Stomach (tissue), 9 donors: Measurements from ENCODE around the gene CXCL10. TPM values are rescaled to one million over a fixed set of nuclear protein-coding genes. Genes with fewer than 3 reads are reported as not detected.
"Not testable (repeated sequence)": the region's sequence is repeated elsewhere in the genome, so short reads cannot be mapped to it uniquely, and the experiment has no call there.

Source experiments
- DNase-seq, 2 donors: peaks; one replicate each; pipeline versions ENCODE4 v3.0.0 to v3.0.0-alpha.2; 2013 to 2019
- H3K27ac ChIP-seq, 5 donors: fragments of 200-600 bp in 4 of 5; sonication (generic) in 4 of 5; one replicate each; pipeline ENCODE4 v1.5.1; 2013 to 2019; ENCODE audit warnings: mild to moderate bottlenecking in 1 of 5, moderate library complexity in 1 of 5
- H3K27me3 ChIP-seq, 3 donors: fragments of 200-600 bp; sonication (generic); one replicate each; pipeline ENCODE4 v1.5.1; 2017 to 2019; ENCODE audit warnings: mixed run types in 1 of 3
- H3K36me3 ChIP-seq, 4 donors: fragments of 200-600 bp; sonication (generic); 1 replicate in 3 of 4; 2 replicates in 1 of 4; pipeline ENCODE4 v1.5.1; 2016 to 2019
- H3K4me1 ChIP-seq, 4 donors: fragments of 200-600 bp; sonication (generic); one replicate each; pipeline ENCODE4 v1.5.1; 2016 to 2019
- H3K4me3 ChIP-seq, 4 donors: fragments of 200-600 bp; sonication (generic) in 3 of 4; one replicate each; pipeline ENCODE4 v1.5.1; 2016 to 2019; ENCODE audit warnings: mild to moderate bottlenecking in 1 of 4
- H3K9me3 ChIP-seq, 4 donors: fragments of 200-600 bp; sonication (generic); one replicate each; pipeline ENCODE4 v1.5.1; 2016 to 2019
- EP300 ChIP-seq: sonication (generic); formaldehyde crosslinking; IDR thresholded peaks from one replicate; pipeline ENCODE4 v1.6.1; 2017; ENCODE audit warnings: antibody characterized with exemption
- POLR2A ChIP-seq, 4 donors: fragments of 450-650 bp; IDR thresholded peaks; one replicate each; pipeline ENCODE4 v1.6.1; 2016; ENCODE audit warnings: antibody characterized with exemption in 4 of 4, control low read depth in 2 of 4, mild to moderate bottlenecking in 1 of 4, moderate library complexity in 1 of 4
- POLR2AphosphoS5 ChIP-seq, 3 donors: sonication (generic); formaldehyde crosslinking; IDR thresholded peaks; one replicate each; pipeline ENCODE4 v1.6.1; 2016; ENCODE audit warnings: antibody characterized with exemption in 3 of 3
- WGBS, 5 donors: extraction: QIAGEN DNeasy Blood & Tissue Kit in 3 of 5; methylation state at CpG; one replicate each; pipeline versions ENCODE4 v1.1.5 to v1.1.7; 2013 to 2018; 5-methylcytosine and 5-hydroxymethylcytosine counted together
- intact Hi-C: fragments of 100-400 bp; cut with DNase I; formaldehyde crosslinking; loops from one replicate; pipeline ENCODE4 v1.15.1; 2023; ENCODE audit warnings: low total_unique reads
- polyA plus RNA-seq, 3 donors: library from polyadenylated mRNA; stranded (reverse); fragments of 200-250 nt; gene quantifications; one replicate each; pipeline ENCODE4 v1.2.3, GENCODE V29; 2013
- total RNA-seq, 5 donors: library from RNA; depleted of rRNA; stranded (reverse); fragments of >200 nt; gene quantifications; one replicate each; pipeline versions ENCODE4 v1.1.0 to v1.2.3, GENCODE V29; 2014 to 2016
- TF ChIP-seq, protein P1 (sequence below), 7 experiments: fragments of 450-650 bp in 4 of 7; fragments of 200-600 bp in 3 of 7; sonication (generic) in 3 of 7; IDR thresholded peaks; one replicate each; pipeline ENCODE4 v1.5.1; 2016 to 2019; ENCODE audit warnings: antibody characterized with exemption in 7 of 7, control low read depth in 2 of 7, mild to moderate bottlenecking in 1 of 7
- donor health status: healthy with polysubstance abuse.
- donor health status: Bipolar disorder and iron deficiency.
- donor health status: healthy.

The CXCL10 gene
- total and polyA plus RNA-seq, 8 donors = 0.92 to 25.6 (median 2.7) TPM; not detected in 4

DNA sequence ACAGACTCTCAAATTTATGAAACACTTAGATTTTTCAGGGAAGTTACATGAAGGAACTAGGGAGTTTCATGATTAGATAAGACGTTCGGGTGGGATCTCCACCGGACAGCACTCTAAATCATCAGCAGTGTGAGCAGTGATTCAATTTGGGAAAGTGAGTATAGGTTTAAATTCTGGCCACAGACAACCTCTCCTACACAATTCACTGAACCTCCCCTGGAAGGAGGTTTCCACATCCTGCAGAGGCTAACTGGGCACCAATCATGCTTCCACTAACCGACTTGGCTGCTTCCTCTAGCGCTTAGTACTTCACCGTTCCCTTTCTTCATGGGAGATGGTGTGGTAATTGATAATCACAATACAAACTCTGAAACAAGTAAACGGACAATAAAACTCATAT, 21.6 kb downstream of the CXCL10 start:
- no peak overlapping the region for H3K4me3 ChIP-seq
- TF ChIP-seq, protein P1, sequence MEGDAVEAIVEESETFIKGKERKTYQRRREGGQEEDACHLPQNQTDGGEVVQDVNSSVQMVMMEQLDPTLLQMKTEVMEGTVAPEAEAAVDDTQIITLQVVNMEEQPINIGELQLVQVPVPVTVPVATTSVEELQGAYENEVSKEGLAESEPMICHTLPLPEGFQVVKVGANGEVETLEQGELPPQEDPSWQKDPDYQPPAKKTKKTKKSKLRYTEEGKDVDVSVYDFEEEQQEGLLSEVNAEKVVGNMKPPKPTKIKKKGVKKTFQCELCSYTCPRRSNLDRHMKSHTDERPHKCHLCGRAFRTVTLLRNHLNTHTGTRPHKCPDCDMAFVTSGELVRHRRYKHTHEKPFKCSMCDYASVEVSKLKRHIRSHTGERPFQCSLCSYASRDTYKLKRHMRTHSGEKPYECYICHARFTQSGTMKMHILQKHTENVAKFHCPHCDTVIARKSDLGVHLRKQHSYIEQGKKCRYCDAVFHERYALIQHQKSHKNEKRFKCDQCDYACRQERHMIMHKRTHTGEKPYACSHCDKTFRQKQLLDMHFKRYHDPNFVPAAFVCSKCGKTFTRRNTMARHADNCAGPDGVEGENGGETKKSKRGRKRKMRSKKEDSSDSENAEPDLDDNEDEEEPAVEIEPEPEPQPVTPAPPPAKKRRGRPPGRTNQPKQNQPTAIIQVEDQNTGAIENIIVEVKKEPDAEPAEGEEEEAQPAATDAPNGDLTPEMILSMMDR (IDR thresholded peaks at IDR 0.05) = no peak
- TF ChIP-seq POLR2A (IDR thresholded peaks at IDR 0.05) = no peak
- no peak for TF ChIP-seq EP300
- no peak for TF ChIP-seq POLR2AphosphoS5 (IDR thresholded peaks at IDR 0.05)
- 68 to 84% (median 72%) methylated on average over 7 of the region's 7 CpGs for WGBS, 5 donors
- no peaks in the 10 kb centered on the region for H3K27me3 ChIP-seq
- intact Hi-C loops = no loop called here
- H3K27ac ChIP-seq = no peak overlapping the region
- no peaks in the 10 kb centered on the region for H3K36me3 ChIP-seq
- no peak for DNase-seq
- H3K4me1 ChIP-seq = no peaks in the 10 kb centered on the region
- H3K9me3 ChIP-seq = no peaks in the 10 kb centered on the region

DNA sequence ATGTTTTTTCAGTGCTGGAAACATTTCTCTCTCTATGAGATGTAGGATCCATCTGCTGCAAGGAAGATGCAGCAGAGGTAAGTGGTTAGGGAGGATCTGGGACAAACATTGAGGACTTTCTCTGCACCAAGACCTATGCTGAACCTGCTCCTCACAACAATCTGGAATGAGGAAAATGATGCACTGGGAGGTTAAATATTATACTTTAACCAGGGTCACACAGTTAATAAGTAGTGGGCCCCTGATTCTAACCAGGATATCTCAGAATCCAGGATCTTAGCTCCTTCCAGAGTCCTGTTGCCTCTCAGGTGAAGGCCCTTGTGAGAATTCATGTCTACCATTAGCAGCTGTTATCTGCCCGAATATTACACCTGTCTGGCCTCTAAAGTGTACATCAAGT, 23.0 kb downstream of the CXCL10 start:
- intact Hi-C loops = no loop called here
- DNase-seq = no peak
- 84 to 100% (median 93%) methylated on average over 1 of the region's 1 CpG for WGBS, 5 donors

DNA sequence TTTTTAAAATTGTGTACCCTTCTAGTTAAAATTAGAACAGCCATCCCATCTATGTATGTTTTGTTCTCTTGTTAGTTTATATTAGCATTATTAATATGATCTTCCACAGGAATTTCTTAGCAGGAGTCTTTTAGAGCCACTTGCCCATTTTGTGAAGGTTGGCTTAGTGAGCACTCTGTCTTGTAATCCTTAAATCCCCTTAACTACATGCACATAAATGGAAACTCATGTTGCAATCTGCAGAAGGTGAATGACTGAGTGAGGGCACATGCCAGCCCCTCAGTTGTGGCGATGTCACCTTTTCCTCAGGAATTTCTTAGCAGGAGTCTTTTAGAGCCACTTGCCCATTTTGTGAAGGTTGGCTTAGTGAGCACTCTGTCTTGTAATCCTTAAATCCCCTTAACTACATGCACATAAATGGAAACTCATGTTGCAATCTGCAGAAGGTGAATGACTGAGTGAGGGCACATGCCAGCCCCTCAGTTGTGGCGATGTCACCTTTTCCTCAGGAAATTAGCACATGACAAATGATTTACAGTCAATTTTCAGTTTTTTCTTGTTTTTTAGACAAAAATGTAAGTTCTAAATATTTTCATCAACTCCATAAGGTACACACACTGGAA, 24.7 kb downstream of the CXCL10 start:
- H3K36me3 ChIP-seq, H3K4me1 ChIP-seq, H3K27me3 ChIP-seq, H3K27ac ChIP-seq, H3K9me3 ChIP-seq, intact Hi-C loops, H3K4me3 ChIP-seq, DNase-seq: not testable (repeated sequence)
- 83 to 95% (median 93%) methylated on average over 2 of the region's 2 CpGs for WGBS, 5 donors

More for the DNA sequence above, 23.0 kb downstream of the CXCL10 start:
- no peaks in the 10 kb centered on the region for H3K27me3 ChIP-seq
- H3K4me1 ChIP-seq = no peaks in the 10 kb centered on the region
- no peaks in the 10 kb centered on the region for H3K36me3 ChIP-seq
- TF ChIP-seq POLR2A (IDR thresholded peaks at IDR 0.05) (no peak), EP300 (no peak), POLR2AphosphoS5 (IDR thresholded peaks at IDR 0.05) (no peak)
- TF ChIP-seq, protein P1 (IDR thresholded peaks at IDR 0.05) = no peak
- no peak overlapping the region for H3K27ac ChIP-seq
- no peak overlapping the region for H3K4me3 ChIP-seq
- no peaks in the 10 kb centered on the region for H3K9me3 ChIP-seq

DNA sequence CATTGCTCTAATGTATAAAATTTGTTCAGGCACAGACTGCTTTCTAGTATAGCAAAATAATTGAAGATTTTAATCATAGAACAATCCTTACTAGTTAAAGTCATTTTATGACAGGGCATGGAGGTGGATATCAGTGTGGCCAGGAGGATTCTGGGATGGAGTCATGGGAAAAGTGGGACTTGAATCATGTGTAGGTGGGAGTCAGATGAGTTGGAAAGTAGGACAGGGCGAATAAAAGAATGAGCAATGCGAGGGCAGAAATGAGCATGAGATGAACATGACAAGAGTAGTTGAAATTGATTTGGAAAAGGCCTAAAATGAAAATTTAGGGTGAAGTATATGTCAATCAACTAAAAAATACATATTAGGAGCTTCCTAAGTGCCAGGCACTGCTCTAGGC, 25.4 kb downstream of the CXCL10 start:
- H3K4me3 ChIP-seq = no peak overlapping the region
- H3K9me3 ChIP-seq = no peaks in the 10 kb centered on the region
- no peaks in the 10 kb centered on the region for H3K4me1 ChIP-seq
- intact Hi-C loops = no loop called here
- H3K36me3 ChIP-seq = no peaks in the 10 kb centered on the region
- TF ChIP-seq, protein P1 (IDR thresholded peaks at IDR 0.05) = no peak
- TF ChIP-seq EP300 (no peak), POLR2AphosphoS5 (IDR thresholded peaks at IDR 0.05) (no peak), POLR2A (IDR thresholded peaks at IDR 0.05) (no peak)
- no peak overlapping the region for H3K27ac ChIP-seq
- H3K27me3 ChIP-seq = no peaks in the 10 kb centered on the region
- 83 to 95% (median 91%) methylated on average over 2 of the region's 2 CpGs for WGBS, 5 donors
- no peak for DNase-seq

DNA sequence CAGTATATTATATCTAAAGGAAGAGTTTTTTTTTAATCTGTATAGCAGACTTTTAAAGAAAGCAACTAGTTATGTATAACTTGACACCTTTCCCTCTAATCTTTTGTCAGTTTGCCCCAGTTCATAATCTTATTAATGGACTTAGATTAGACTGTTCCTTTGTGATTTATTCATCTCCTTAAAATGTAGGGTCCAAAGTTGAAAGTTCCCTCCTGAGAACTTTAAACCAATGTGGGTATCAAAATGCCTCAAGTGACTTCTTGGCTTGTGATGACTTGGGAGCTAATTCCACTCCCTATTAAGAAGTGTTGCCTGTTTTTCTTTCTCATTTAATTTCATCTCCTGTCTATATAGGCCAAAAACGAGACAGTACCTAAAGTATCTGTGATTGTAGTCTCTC, 26.2 kb downstream of the CXCL10 start:
- Histone ChIP-seq H3K27me3 (no peaks in the 10 kb centered on the region), H3K4me1 (no peaks in the 10 kb centered on the region), H3K9me3 (no peaks in the 10 kb centered on the region), H3K4me3 (no peak overlapping the region), H3K36me3 (no peaks in the 10 kb centered on the region), H3K27ac (no peak overlapping the region)
- TF ChIP-seq, protein P1 (IDR thresholded peaks at IDR 0.05) = no peak
- no peak for TF ChIP-seq POLR2AphosphoS5 (IDR thresholded peaks at IDR 0.05)
- no peak for TF ChIP-seq EP300
- no peak for TF ChIP-seq POLR2A (IDR thresholded peaks at IDR 0.05)
- DNase-seq = no peak
- intact Hi-C loops = no loop called here
- WGBS, 5 donors = 43 to 74% (median 69%) methylated on average over 1 of the region's 1 CpG
